ENCODE data around the gene DDX3X. TPM values are rescaled to one million over a fixed set of nuclear protein-coding genes. Genes with fewer than 3 reads are reported as not detected.
A peak's percentile ranks its signal among the peaks of the same experiment; 100 is the strongest.

DDX3X gene
- total and polyA plus RNA-seq, 10 of the 15 experiments (the other 5 are each of a cell fraction or from before 2014, with no cell fraction given), result 52.0 to 283 (median 172) TPM

DNA sequence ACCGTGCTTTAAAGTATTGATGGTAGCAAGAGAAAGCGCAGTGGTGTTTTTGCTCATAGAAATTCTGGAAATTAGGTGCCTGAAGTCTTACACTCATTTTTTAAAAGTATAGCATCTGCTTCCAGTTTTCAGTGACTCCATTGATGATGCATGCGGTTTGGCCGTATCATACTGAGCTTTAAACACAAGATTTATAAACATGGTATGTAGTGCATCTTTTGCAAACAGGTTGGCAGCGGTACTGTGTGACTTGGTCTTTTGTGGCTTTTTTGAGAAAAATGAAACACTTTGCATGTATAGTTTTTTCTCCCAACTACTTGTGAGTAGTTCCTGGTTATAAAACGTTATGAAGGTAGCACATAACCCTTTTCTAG is 2.0 kb downstream of the DDX3X start:
- no peak for FAIRE-seq
- Histone ChIP-seq H3K9me3 (replicated peaks; ENCODE audit: control insufficient read depth, insufficient read depth, low read length) (no peaks in the 10 kb centered on the region), H3K4me2 (ENCODE audit: control insufficient read depth, insufficient read depth) (peak overlapping the region; percentile 85), H3K27me3 (replicated peaks in 1 of 2; ENCODE audit: control insufficient read depth in 2 of 2, insufficient read depth in 2 of 2, low read length in 1 of 2) (no peaks in the 10 kb centered on the region), H3K9ac (ENCODE audit: control insufficient read depth, insufficient read depth, low read length) (peak overlapping the region; percentile 97), H4K20me1 (ENCODE audit: control insufficient read depth, insufficient read depth) (peaks cover 20% of the 10 kb centered on the region), H2AFZ (ENCODE audit: control insufficient read depth, low read depth, low read length) (no peak overlapping the region), H3K79me2 (ENCODE audit: control insufficient read depth, insufficient read depth, low read length) (peaks cover 77% of the 10 kb centered on the region), H3K4me3 (peak overlapping the region; percentile 91), H3K4me1 (ENCODE audit: control insufficient read depth, insufficient read depth, low read length) (peaks cover 4% of the 10 kb centered on the region; the same call in 1 of the 2 replicates), H3K27ac (ENCODE audit: control insufficient read depth, insufficient read depth) (peak overlapping the region; percentile 99), H3K36me3 (ENCODE audit: control insufficient read depth in 2 of 2, insufficient read depth in 2 of 2, low read length in 1 of 2) (peaks cover 7 to 12% of the 10 kb centered on the region in 2 experiments)
- RAD21 ChIA-PET (ENCODE audit: unreplicated experiment), result no interaction called here
- in situ Hi-C loops (cut with MboI), result loop anchor here (10.0 kb wide), 1 partner anchor 691 kb away; the partner anchor contains the start of gene CXorf38
- SMC1A ChIA-PET (ENCODE audit: uncharacterized antibody, unreplicated experiment), result interaction anchor here (0.7 to 1.2 kb wide), 3 partner anchors 17 to 155 kb away, joined by 3 to 7 read pairs (median 3); no protein-coding TSS in a partner anchor
- BruUV-seq (replicated peaks), result no TSS peak
- no peak for DNase-seq (ENCODE audit: low read depth, low spot score)
- no peak for TF ChIP-seq SPI1 (IDR thresholded peaks at IDR 0.05; ENCODE audit: borderline replicate concordance, insufficient read depth, low read depth, low read length)
- TF ChIP-seq SMAD5 (IDR thresholded peaks at IDR 0.05; ENCODE audit: low read depth), result 0 out of 2 replicates have a peak, but pooled peaks have one; percentile 29
- peak; percentile 65 for TF ChIP-seq POLR2AphosphoS5 (IDR thresholded peaks at IDR 0.05; ENCODE audit: low read length)
- under 1% methylated on average over 6 of the region's 6 CpGs for WGBS (ENCODE audit: insufficient coverage, insufficient replicate concordance, low lambda C conversion rate, missing lambda C conversion rate)
- intact Hi-C loops (cut with micrococcal nuclease; ENCODE audit: unreplicated experiment), result loop anchor here (2.0 to 10.0 kb wide), 3 partner anchors 107 to 461 kb away; no protein-coding TSS in a partner anchor
- POLR2A ChIA-PET, result no interaction called here
- no peak for ATAC-seq
- CTCF ChIA-PET, result interaction anchor here (0.5 to 0.7 kb wide), 2 partner anchors 267 to 424 kb away, joined by 3 to 5 read pairs; no protein-coding TSS in a partner anchor

DNA sequence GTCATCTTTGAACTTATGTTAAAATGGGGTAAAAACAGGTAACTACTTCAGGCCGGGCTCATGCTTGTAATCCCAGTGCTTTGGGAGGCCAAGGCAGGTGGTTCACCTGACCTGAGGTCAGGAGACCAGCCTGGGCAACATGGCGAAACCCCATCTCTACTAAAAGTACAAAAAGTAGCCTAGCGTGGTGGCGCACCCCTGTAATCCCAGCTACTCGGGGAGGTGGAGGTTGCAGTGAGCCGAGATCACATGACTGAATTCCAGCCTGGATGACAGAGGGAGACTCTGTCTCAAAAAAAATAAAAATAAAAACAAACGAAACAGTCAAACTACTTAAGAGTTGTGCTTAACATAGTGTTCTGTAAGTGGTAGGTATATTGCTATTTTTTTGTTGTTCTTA is 2.5 kb downstream of the DDX3X start:
- Histone ChIP-seq H2AFZ (ENCODE audit: control insufficient read depth, low read depth, low read length) (no peak overlapping the region), H3K4me1 (ENCODE audit: control insufficient read depth, insufficient read depth, low read length) (peaks cover 4% of the 10 kb centered on the region; the same call in 1 of the 2 replicates), H3K36me3 (ENCODE audit: control insufficient read depth in 2 of 2, insufficient read depth in 2 of 2, low read length in 1 of 2) (peaks cover 7 to 16% of the 10 kb centered on the region in 2 experiments), H3K9me3 (replicated peaks; ENCODE audit: control insufficient read depth, insufficient read depth, low read length) (no peaks in the 10 kb centered on the region), H3K27me3 (replicated peaks in 1 of 2; ENCODE audit: control insufficient read depth in 2 of 2, insufficient read depth in 2 of 2, low read length in 1 of 2) (no peaks in the 10 kb centered on the region), H3K4me3 (peak overlapping the region; percentile 91), H3K79me2 (ENCODE audit: control insufficient read depth, insufficient read depth, low read length) (peaks cover 82% of the 10 kb centered on the region), H3K9ac (ENCODE audit: control insufficient read depth, insufficient read depth, low read length) (peak overlapping the region; percentile 97; the same call in 1 of the 2 replicates), H4K20me1 (ENCODE audit: control insufficient read depth, insufficient read depth) (peaks cover 20% of the 10 kb centered on the region), H3K27ac (ENCODE audit: control insufficient read depth, insufficient read depth) (0 out of 2 replicates have a peak overlapping the region, but pooled peaks have one; percentile 15), H3K4me2 (ENCODE audit: control insufficient read depth, insufficient read depth) (peak overlapping the region; percentile 85)
- ATAC-seq, result no peak
- WGBS (ENCODE audit: insufficient coverage, insufficient replicate concordance, low lambda C conversion rate, missing lambda C conversion rate), result 20% methylated on average over 7 of the region's 7 CpGs
- RAD21 ChIA-PET (ENCODE audit: unreplicated experiment), result no interaction called here
- TF ChIP-seq, protein P1, sequence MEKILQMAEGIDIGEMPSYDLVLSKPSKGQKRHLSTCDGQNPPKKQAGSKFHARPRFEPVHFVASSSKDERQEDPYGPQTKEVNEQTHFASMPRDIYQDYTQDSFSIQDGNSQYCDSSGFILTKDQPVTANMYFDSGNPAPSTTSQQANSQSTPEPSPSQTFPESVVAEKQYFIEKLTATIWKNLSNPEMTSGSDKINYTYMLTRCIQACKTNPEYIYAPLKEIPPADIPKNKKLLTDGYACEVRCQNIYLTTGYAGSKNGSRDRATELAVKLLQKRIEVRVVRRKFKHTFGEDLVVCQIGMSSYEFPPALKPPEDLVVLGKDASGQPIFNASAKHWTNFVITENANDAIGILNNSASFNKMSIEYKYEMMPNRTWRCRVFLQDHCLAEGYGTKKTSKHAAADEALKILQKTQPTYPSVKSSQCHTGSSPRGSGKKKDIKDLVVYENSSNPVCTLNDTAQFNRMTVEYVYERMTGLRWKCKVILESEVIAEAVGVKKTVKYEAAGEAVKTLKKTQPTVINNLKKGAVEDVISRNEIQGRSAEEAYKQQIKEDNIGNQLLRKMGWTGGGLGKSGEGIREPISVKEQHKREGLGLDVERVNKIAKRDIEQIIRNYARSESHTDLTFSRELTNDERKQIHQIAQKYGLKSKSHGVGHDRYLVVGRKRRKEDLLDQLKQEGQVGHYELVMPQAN (conservative IDR thresholded peaks at IDR 0.05), result no peak
- TF ChIP-seq GATAD2B (conservative IDR thresholded peaks at IDR 0.05; ENCODE audit: low read depth) (no peak), POLR2AphosphoS5 (IDR thresholded peaks at IDR 0.05; ENCODE audit: low read length) (peak; percentile 47; the same call in 1 of the 2 replicates), TBL1XR1 (IDR thresholded peaks at IDR 0.05; ENCODE audit: low read depth, low read length) (peak; percentile 4; the same call in 1 of the 2 replicates), SMARCA5 (IDR thresholded peaks at IDR 0.05) (no peak), NFYA (IDR thresholded peaks at IDR 0.05; ENCODE audit: borderline replicate concordance, low read depth, low read length) (no peak), MTA3 (IDR thresholded peaks at IDR 0.05; ENCODE audit: borderline replicate concordance, low read length) (no peak), RAD51 (IDR thresholded peaks at IDR 0.05) (peak; percentile 56; the same call in 1 of the 2 replicates)
- no peak for FAIRE-seq
- SMC1A ChIA-PET (ENCODE audit: uncharacterized antibody, unreplicated experiment), result interaction anchor here (0.7 to 1.2 kb wide), 2 partner anchors 16 to 156 kb away, joined by 3 to 7 read pairs; no protein-coding TSS in a partner anchor
- no peak for DNase-seq (ENCODE audit: low read depth, low spot score)
- intact Hi-C loops (cut with micrococcal nuclease; ENCODE audit: unreplicated experiment), result loop anchor here (10.0 kb wide), 2 partner anchors 398 to 462 kb away; no protein-coding TSS in a partner anchor
- BruUV-seq (replicated peaks), result no TSS peak
- in situ Hi-C loops (cut with MboI), result loop anchor here (10.0 kb wide), 1 partner anchor 692 kb away; the partner anchor contains the start of gene CXorf38
- CTCF ChIA-PET, result interaction anchor here (0.5 to 1.3 kb wide), 3 partner anchors 16 to 423 kb away, joined by 3 to 5 read pairs (median 3); no protein-coding TSS in a partner anchor
- POLR2A ChIA-PET, result no interaction called here

Data from GM12878 (cell line).